H9 (cell line): ENCODE data around the gene BFSP2. TPM values are rescaled to one million over a fixed set of nuclear protein-coding genes. Genes with fewer than 3 reads are reported as not detected.

Experiments
- DNase-seq: peaks from one replicate; pipeline ENCODE4 v3.0.0-alpha.2; 2017
- H2AFZ ChIP-seq: one replicate; pipeline ENCODE4 v1.6.1; 2013; ENCODE audit warnings: mild to moderate bottlenecking, low read length, control low read depth, moderate library complexity
- H2AK5ac ChIP-seq: 2 replicates; pipeline ENCODE4 v1.6.1; 2013; ENCODE audit warnings: low read length, control low read depth, mixed read lengths; ENCODE audit not compliant: insufficient read length
- H2BK120ac ChIP-seq: one replicate; pipeline ENCODE4 v1.6.1; 2013; ENCODE audit warnings: low read depth, mild to moderate bottlenecking, low read length, control low read depth, inconsistent platforms; ENCODE audit not compliant: poor library complexity, severe bottlenecking
- H2BK12ac ChIP-seq: 2 replicates; pipeline ENCODE4 v1.6.1; 2013; ENCODE audit warnings: low read length, control low read depth, mixed read lengths, low read depth; ENCODE audit not compliant: insufficient read length
- H2BK15ac ChIP-seq: 2 replicates; pipeline ENCODE4 v1.6.1; 2013; ENCODE audit warnings: low read depth, low read length, control low read depth
- H2BK20ac ChIP-seq: one replicate; pipeline ENCODE4 v1.6.1; 2013; ENCODE audit warnings: low read depth, mild to moderate bottlenecking, low read length, control low read depth, inconsistent platforms; ENCODE audit not compliant: poor library complexity, severe bottlenecking
- H2BK5ac ChIP-seq: 2 replicates; pipeline ENCODE4 v1.6.1; 2013; ENCODE audit warnings: low read length, control low read depth, mixed read lengths; ENCODE audit not compliant: insufficient read length
- H3K14ac ChIP-seq: 2 replicates; pipeline ENCODE4 v1.6.1; 2013; ENCODE audit warnings: low read length, control low read depth; ENCODE audit not compliant: insufficient read depth
- H3K18ac ChIP-seq: 2 replicates; pipeline ENCODE4 v1.6.1; 2013; ENCODE audit warnings: low read depth, mild to moderate bottlenecking, mixed read lengths, low read length, control low read depth; ENCODE audit not compliant: insufficient read length
- H3K23ac ChIP-seq: 2 replicates; pipeline ENCODE4 v1.6.1; 2013; ENCODE audit warnings: low read length, control low read depth, mixed read lengths, low read depth; ENCODE audit not compliant: insufficient read length
- H3K23me2 ChIP-seq: 2 replicates; pipeline ENCODE4 v1.6.1; 2013; ENCODE audit warnings: low read depth, mild to moderate bottlenecking, mixed read lengths, low read length, control low read depth; ENCODE audit not compliant: insufficient read length, poor library complexity, severe bottlenecking
- H3K27ac ChIP-seq: 2 replicates; pipeline ENCODE4 v1.5.1; 2013; ENCODE audit warnings: low read length, control low read depth, mixed read lengths, low read depth; ENCODE audit not compliant: insufficient read length
- H3K27me3 ChIP-seq: 2 replicates; pipeline ENCODE4 v1.6.1; 2013; ENCODE audit warnings: low read length, control low read depth, inconsistent platforms; ENCODE audit not compliant: insufficient read depth
- H3K4ac ChIP-seq: 2 replicates; pipeline ENCODE4 v1.6.1; 2013; ENCODE audit warnings: low read depth, mild to moderate bottlenecking, control low read depth, inconsistent platforms, low read length, moderate library complexity
- H3K4me1 ChIP-seq: 2 replicates; pipeline ENCODE4 v1.6.1; 2013; ENCODE audit warnings: low read length, control low read depth, inconsistent platforms; ENCODE audit not compliant: insufficient read depth
- H3K4me2 ChIP-seq: 2 replicates; pipeline ENCODE4 v1.6.1; 2013; ENCODE audit warnings: low read length, control low read depth, mixed read lengths; ENCODE audit not compliant: insufficient read length, insufficient read depth
- H3K56ac ChIP-seq: 2 replicates; pipeline ENCODE4 v1.6.1; 2013; ENCODE audit warnings: low read depth, mild to moderate bottlenecking, mixed read lengths, low read length, control low read depth; ENCODE audit not compliant: insufficient read length
- H3K79me1 ChIP-seq: 2 replicates; pipeline ENCODE4 v1.6.1; 2013; ENCODE audit warnings: low read depth, mild to moderate bottlenecking, moderate library complexity, low read length, control low read depth, inconsistent platforms; ENCODE audit not compliant: insufficient read depth, poor library complexity, severe bottlenecking
- H3K79me2 ChIP-seq: 2 replicates; pipeline ENCODE4 v1.6.1; 2013; ENCODE audit warnings: low read length, control low read depth, inconsistent platforms; ENCODE audit not compliant: insufficient read depth
- H3K9ac ChIP-seq: 2 replicates; pipeline ENCODE4 v1.6.1; 2013; ENCODE audit warnings: low read length, control low read depth, mixed read lengths; ENCODE audit not compliant: insufficient read length; ENCODE audit errors: extremely low read depth
- H3K9me3 ChIP-seq: one replicate; pipeline ENCODE4 v1.6.1; 2013; ENCODE audit warnings: low read depth, low read length, inconsistent platforms; ENCODE audit not compliant: control insufficient read depth
- H3T11ph ChIP-seq: one replicate; pipeline ENCODE4 v1.6.1; 2013; ENCODE audit warnings: mild to moderate bottlenecking, low read length, control low read depth, inconsistent platforms
- H4K20me1 ChIP-seq: one replicate; pipeline ENCODE4 v1.6.1; 2013; ENCODE audit not compliant: control insufficient read depth, insufficient read length, insufficient read depth
- H4K5ac ChIP-seq: 2 replicates; pipeline ENCODE4 v1.6.1; 2013; ENCODE audit warnings: low read depth, mild to moderate bottlenecking, mixed read lengths, low read length, control low read depth; ENCODE audit not compliant: insufficient read length
- H4K8ac ChIP-seq: replicated peaks from 2 replicates; pipeline ENCODE4 v1.6.1; 2013; ENCODE audit warnings: low read length, control low read depth, mixed read lengths, low read depth; ENCODE audit not compliant: insufficient read length
- H4K91ac ChIP-seq: 2 replicates; pipeline ENCODE4 v1.6.1; 2013; ENCODE audit warnings: low read depth, mild to moderate bottlenecking, moderate library complexity, mixed read lengths, low read length, control low read depth; ENCODE audit not compliant: insufficient read length
- H3K27ac Mint-ChIP-seq, 3 experiments: 2 replicates in 2 of 3; 3 replicates in 1 of 3; pipeline ENCODE4 v1.8.0; 2020 to 2021; ENCODE audit warnings: mixed read lengths in 3 of 3, mild to moderate bottlenecking in 1 of 3, moderate library complexity in 1 of 3
- H3K27me3 Mint-ChIP-seq: 2 replicates; pipeline ENCODE4 v1.8.0; 2021; ENCODE audit warnings: low read depth, mild to moderate bottlenecking, moderate library complexity, mixed read lengths
- H3K36me3 Mint-ChIP-seq, 3 experiments: 2 replicates in 2 of 3; 3 replicates in 1 of 3; pipeline ENCODE4 v1.8.0; 2020 to 2021; ENCODE audit warnings: low read depth in 3 of 3, mixed read lengths in 3 of 3; ENCODE audit not compliant: insufficient read depth in 1 of 3
- H3K4me1 Mint-ChIP-seq, 2 experiments: 2 replicates each; pipeline ENCODE4 v1.8.0; 2020; ENCODE audit warnings: mixed read lengths in 2 of 2
- H3K4me3 Mint-ChIP-seq, 2 experiments: 2 replicates in 1 of 2; 3 replicates in 1 of 2; pipeline ENCODE4 v1.8.0; 2020 to 2021; ENCODE audit warnings: mild to moderate bottlenecking in 2 of 2, mixed read lengths in 2 of 2, moderate library complexity in 1 of 2
- H3K9me3 Mint-ChIP-seq, 2 experiments: 2 replicates in 1 of 2; 3 replicates in 1 of 2; pipeline ENCODE4 v1.8.0; 2020; ENCODE audit warnings: mild to moderate bottlenecking in 2 of 2, mixed read lengths in 2 of 2, moderate library complexity in 1 of 2
- WGBS: extraction: QIAGEN DNeasy Blood & Tissue Kit; methylation state at CpG from one replicate; pipeline ENCODE4 v1.1.7; 2013; ENCODE audit warnings: missing lambda C conversion rate, low lambda C conversion rate, mixed read lengths; ENCODE audit not compliant: insufficient read length; ENCODE audit errors: extremely low coverage; 5-methylcytosine and 5-hydroxymethylcytosine counted together
- total RNA-seq: library from RNA; stranded (reverse); gene quantifications from 2 replicates; pipeline ENCODE4 v1.2.1, GENCODE V29; 2021
- TF ChIP-seq, protein P1 (sequence below): fragments of 200-600 bp; sonication (generic); conservative IDR thresholded peaks from 3 replicates; pipeline ENCODE4 v1.8.0; 2021; ENCODE audit warnings: antibody characterized with exemption, mild to moderate bottlenecking

BFSP2 gene
- total RNA-seq, 1 experiment from 2014 or later: not detected

DNA sequence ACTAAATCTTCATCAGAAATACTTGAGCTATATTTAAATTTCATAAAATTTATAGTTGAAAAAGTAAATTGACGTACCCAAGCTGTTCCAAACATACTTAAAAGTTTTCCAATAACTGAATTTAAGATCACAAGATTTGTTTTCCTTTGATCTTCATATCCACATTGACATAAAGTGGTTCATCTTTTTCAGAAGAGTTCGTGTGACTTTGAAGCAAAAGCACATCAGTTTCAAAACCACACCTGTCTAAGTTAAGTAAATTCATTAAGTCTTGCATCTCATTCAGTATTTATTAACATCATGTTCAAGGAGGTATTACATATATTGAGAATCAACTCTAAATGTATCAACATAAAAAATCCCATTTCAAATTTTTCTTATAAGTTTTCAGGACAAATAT lies 79.5 kb downstream of the BFSP2 start:
- no peak overlapping the region for H3K14ac ChIP-seq
- no peaks in the 10 kb centered on the region for H3K27me3 ChIP-seq
- no peak overlapping the region for H3K4me2 ChIP-seq
- Mint-ChIP-seq H3K4me1 (peaks cover 29 to 32% of the 10 kb centered on the region in 2 experiments), H3K27me3 (no peaks in the 10 kb centered on the region; the same call in 1 of the 2 replicates), H3K4me3 (no peak overlapping the region), H3K27ac (no peak overlapping the region), H3K36me3 (peaks cover 0 to 4% (median 0%) of the 10 kb centered on the region in 3 experiments; a peak in 1 of 7 replicates), H3K9me3 (peaks cover 0 to 14% of the 10 kb centered on the region in 2 experiments; a peak in 2 of 5 replicates)
- H3T11ph ChIP-seq: no peak overlapping the region
- H4K20me1 ChIP-seq: no peaks in the 10 kb centered on the region
- no peaks in the 10 kb centered on the region; the same call in 1 of the 2 replicates for H3K4me1 ChIP-seq
- no peak overlapping the region for H3K56ac ChIP-seq
- no peak overlapping the region for H2BK20ac ChIP-seq
- H3K27ac ChIP-seq: no peak overlapping the region
- WGBS: no CpG with 5 or more reads among the region's 2 CpGs
- no peak overlapping the region for H3K23ac ChIP-seq
- no peak overlapping the region for H2BK120ac ChIP-seq
- TF ChIP-seq, protein P1, sequence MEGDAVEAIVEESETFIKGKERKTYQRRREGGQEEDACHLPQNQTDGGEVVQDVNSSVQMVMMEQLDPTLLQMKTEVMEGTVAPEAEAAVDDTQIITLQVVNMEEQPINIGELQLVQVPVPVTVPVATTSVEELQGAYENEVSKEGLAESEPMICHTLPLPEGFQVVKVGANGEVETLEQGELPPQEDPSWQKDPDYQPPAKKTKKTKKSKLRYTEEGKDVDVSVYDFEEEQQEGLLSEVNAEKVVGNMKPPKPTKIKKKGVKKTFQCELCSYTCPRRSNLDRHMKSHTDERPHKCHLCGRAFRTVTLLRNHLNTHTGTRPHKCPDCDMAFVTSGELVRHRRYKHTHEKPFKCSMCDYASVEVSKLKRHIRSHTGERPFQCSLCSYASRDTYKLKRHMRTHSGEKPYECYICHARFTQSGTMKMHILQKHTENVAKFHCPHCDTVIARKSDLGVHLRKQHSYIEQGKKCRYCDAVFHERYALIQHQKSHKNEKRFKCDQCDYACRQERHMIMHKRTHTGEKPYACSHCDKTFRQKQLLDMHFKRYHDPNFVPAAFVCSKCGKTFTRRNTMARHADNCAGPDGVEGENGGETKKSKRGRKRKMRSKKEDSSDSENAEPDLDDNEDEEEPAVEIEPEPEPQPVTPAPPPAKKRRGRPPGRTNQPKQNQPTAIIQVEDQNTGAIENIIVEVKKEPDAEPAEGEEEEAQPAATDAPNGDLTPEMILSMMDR: no peak
- no peak overlapping the region for H2BK15ac ChIP-seq
- no peaks in the 10 kb centered on the region for H3K79me2 ChIP-seq
- no peak overlapping the region for H2AK5ac ChIP-seq
- no peak overlapping the region for H3K4ac ChIP-seq
- H3K9me3 ChIP-seq: no peaks in the 10 kb centered on the region
- no peak for DNase-seq
- no peak overlapping the region for H4K8ac ChIP-seq
- no peak overlapping the region for H2BK12ac ChIP-seq
- no peak overlapping the region for H2AFZ ChIP-seq
- H2BK5ac ChIP-seq: no peak overlapping the region
- no peak overlapping the region for H4K5ac ChIP-seq
- H3K9ac ChIP-seq: no peak overlapping the region
- no peaks in the 10 kb centered on the region for H3K23me2 ChIP-seq
- no peak overlapping the region for H4K91ac ChIP-seq
- no peak overlapping the region for H3K18ac ChIP-seq
- H3K79me1 ChIP-seq: no peaks in the 10 kb centered on the region
